OCI-LY3 (cell line): ENCODE measurements around the gene FAM180B.

Experiments
- EZH2phosphoT487 ChIP-seq: fragments of 200-600 bp; shearing (Covaris generic); IDR thresholded peaks from 2 replicates; pipeline ENCODE4 v1.6.1; 2018; ENCODE audit warnings: antibody characterized with exemption, mixed run types, low read depth
- TF ChIP-seq, protein P1 (sequence below): fragments of 200-600, 300-600 bp; sonication (generic); IDR thresholded peaks from 2 replicates; pipeline ENCODE4 v1.5.1; 2014; ENCODE audit warnings: antibody characterized with exemption, low read length, low read depth

DNA sequence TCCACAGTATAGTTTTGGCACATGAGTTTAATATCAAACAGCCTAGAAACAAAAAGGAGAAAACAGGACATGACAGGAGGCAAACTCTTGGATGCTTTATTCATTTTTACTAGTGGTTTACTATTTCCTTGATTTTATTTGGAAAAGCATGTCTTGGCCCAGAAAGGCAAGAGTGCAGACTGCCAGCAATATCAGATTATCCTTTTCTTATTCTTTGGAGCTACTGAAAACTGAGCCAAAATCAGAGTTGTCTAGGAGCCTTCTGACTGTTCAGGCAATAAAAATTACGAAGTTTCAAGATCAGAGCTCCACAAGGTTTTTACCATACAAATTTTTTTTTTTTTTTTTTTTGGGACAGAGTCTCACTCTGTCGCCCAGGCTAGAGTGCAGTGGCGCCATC is 49.6 kb upstream of the FAM180B start:
- no peak for TF ChIP-seq EZH2phosphoT487
- TF ChIP-seq, protein P1, sequence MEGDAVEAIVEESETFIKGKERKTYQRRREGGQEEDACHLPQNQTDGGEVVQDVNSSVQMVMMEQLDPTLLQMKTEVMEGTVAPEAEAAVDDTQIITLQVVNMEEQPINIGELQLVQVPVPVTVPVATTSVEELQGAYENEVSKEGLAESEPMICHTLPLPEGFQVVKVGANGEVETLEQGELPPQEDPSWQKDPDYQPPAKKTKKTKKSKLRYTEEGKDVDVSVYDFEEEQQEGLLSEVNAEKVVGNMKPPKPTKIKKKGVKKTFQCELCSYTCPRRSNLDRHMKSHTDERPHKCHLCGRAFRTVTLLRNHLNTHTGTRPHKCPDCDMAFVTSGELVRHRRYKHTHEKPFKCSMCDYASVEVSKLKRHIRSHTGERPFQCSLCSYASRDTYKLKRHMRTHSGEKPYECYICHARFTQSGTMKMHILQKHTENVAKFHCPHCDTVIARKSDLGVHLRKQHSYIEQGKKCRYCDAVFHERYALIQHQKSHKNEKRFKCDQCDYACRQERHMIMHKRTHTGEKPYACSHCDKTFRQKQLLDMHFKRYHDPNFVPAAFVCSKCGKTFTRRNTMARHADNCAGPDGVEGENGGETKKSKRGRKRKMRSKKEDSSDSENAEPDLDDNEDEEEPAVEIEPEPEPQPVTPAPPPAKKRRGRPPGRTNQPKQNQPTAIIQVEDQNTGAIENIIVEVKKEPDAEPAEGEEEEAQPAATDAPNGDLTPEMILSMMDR, result no peak
